ENCODE results near the gene LRRC73. TPM values are rescaled to one million over a fixed set of nuclear protein-coding genes. Genes with fewer than 3 reads are reported as not detected.

Gene LRRC73
- total RNA-seq, 1 experiment from 2014 or later: 0.58 TPM

DNA sequence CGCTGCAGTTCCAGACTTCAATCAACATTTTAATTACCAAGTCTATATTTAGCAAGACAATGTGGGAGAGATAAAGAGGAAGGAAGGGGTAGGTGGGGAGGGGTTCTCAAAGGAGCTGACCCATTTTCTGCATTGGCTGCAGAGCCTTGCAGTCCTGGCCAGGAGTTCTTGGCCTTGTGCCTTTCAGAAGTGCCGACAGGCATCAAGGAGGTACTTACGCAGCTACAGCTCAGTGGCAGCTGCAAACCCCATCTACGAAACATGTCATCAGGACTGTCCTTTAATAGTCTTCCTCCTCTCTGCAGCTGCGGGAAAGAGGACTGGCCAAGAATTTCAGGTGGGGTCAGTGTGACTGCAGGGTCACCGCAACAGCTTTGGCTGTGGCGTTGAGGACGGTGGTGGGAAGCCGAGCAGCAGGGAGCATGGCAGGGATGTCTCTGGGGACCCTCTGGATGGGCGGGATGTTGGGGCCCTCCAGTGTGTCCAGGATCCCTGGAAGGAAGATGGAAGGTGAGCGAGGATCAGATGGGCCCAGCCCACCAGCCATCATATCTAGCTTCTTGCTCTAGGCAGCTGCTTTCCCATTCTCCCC is 1.8 kb upstream of the LRRC73 start:
- TF ChIP-seq, protein P1, sequence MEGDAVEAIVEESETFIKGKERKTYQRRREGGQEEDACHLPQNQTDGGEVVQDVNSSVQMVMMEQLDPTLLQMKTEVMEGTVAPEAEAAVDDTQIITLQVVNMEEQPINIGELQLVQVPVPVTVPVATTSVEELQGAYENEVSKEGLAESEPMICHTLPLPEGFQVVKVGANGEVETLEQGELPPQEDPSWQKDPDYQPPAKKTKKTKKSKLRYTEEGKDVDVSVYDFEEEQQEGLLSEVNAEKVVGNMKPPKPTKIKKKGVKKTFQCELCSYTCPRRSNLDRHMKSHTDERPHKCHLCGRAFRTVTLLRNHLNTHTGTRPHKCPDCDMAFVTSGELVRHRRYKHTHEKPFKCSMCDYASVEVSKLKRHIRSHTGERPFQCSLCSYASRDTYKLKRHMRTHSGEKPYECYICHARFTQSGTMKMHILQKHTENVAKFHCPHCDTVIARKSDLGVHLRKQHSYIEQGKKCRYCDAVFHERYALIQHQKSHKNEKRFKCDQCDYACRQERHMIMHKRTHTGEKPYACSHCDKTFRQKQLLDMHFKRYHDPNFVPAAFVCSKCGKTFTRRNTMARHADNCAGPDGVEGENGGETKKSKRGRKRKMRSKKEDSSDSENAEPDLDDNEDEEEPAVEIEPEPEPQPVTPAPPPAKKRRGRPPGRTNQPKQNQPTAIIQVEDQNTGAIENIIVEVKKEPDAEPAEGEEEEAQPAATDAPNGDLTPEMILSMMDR (conservative IDR thresholded peaks at IDR 0.05; ENCODE audit: low read depth, low read length): no peak
- no peak for TF ChIP-seq EZH2 (IDR thresholded peaks at IDR 0.05; ENCODE audit: borderline replicate concordance, low read depth, low read length, poor library complexity, severe bottlenecking)
- no peak overlapping the region for H3K4me3 ChIP-seq (ENCODE audit: low read depth, low read length, poor library complexity, severe bottlenecking)
- no peaks in the 10 kb centered on the region for H3K9me3 ChIP-seq (ENCODE audit: low read depth, low read length, poor library complexity, severe bottlenecking)
- intact Hi-C loops (cut with micrococcal nuclease; ENCODE audit: unreplicated experiment): no loop called here
- H3K27me3 ChIP-seq (replicated peaks; ENCODE audit: insufficient read depth, low read depth, low read length, poor library complexity): no peaks in the 10 kb centered on the region
- H3K4me1 ChIP-seq (ENCODE audit: insufficient read depth, low read length, poor library complexity, severe bottlenecking): peaks cover 12% of the 10 kb centered on the region
- peaks cover 43% of the 10 kb centered on the region for H3K36me3 ChIP-seq (ENCODE audit: insufficient read depth, low read length, poor library complexity, severe bottlenecking)
- CTCF ChIA-PET: no interaction called here
- BruUV-seq (replicated peaks): no TSS peak
- POLR2A ChIA-PET (ENCODE audit: low non-redundant PET): no interaction called here
- no peak overlapping the region for H3K27ac ChIP-seq (ENCODE audit: low read depth, low read length, poor library complexity, severe bottlenecking)
- no peak for DNase-seq (ENCODE audit: low spot score)

DNA sequence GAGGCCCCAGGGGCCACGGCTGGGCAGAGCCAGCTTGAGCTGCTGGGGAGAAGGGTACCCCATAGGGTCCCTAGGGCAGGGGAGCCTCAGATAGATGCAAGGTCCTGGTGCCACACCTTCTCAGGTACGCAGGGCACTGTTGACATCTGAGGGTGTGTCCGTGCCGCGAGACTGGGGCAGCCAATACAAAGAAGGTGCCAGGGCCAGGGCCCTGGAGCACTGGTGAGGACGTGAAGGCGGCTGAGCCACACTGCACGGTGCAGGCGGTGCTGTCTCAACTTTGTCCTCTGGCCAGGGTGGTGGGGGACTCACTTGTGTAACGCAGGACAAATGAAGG is 649 bp upstream of the LRRC73 start:
- H3K27ac ChIP-seq (ENCODE audit: low read depth, low read length, poor library complexity, severe bottlenecking): peak overlapping the region; percentile 54
- no TSS peak for BruUV-seq (replicated peaks)
- POLR2A ChIA-PET (ENCODE audit: low non-redundant PET): no interaction called here

DNA sequence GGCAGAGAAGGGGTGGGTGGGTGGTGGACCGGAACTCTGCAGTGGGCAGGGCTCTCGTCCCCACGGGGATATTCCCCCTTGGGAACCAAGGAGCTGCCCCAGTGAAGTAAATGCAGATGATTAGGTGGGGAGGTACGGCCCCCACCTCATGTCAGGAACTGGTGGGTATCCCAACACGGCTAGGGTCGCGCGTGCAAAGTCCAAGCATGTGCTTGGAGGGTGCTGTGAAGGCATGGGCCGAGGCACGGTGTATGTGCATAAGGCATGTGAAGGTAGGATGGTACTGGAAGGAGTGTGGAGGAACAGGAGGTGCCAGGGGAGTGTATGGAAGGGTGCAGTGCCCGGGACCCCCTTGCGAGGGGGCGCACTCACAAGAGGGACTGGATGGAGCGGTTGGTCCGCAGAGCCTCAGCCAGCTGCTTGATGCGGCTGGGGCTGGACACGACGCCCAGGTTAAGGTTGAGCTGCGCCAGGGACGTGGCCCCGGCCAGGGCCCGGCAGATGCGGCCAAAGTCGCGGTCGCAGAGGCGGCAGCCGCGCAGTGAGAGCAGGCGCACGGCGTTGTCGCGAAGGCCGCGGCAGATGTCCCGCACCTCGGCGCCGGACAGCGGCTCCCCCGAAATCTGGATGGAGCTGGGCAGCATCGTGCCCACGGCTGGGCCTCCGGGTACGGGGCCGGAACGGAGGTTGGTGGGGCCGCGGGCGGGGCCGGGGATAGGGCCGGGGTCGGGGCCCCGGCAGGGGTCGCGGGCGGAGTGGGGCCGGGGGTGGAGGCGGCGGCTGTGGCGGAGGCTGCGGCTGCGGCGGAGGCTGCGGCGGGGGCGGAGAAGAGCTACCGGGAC is 783 bp downstream of the LRRC73 start:
- no peak for DNase-seq (ENCODE audit: low spot score)
- Histone ChIP-seq H3K9me3 (ENCODE audit: low read depth, low read length, poor library complexity, severe bottlenecking) (no peaks in the 10 kb centered on the region), H3K4me1 (ENCODE audit: insufficient read depth, low read length, poor library complexity, severe bottlenecking) (no peaks in the 10 kb centered on the region), H3K36me3 (ENCODE audit: insufficient read depth, low read length, poor library complexity, severe bottlenecking) (peaks cover 37% of the 10 kb centered on the region), H3K27ac (ENCODE audit: low read depth, low read length, poor library complexity, severe bottlenecking) (no peak overlapping the region), H3K27me3 (replicated peaks; ENCODE audit: insufficient read depth, low read depth, low read length, poor library complexity) (no peaks in the 10 kb centered on the region), H3K4me3 (ENCODE audit: low read depth, low read length, poor library complexity, severe bottlenecking) (peak overlapping the region; percentile 78)
- no TSS peak for BruUV-seq (replicated peaks)
- no peak for TF ChIP-seq EZH2 (IDR thresholded peaks at IDR 0.05; ENCODE audit: borderline replicate concordance, low read depth, low read length, poor library complexity, severe bottlenecking)
- TF ChIP-seq, protein P1 (conservative IDR thresholded peaks at IDR 0.05; ENCODE audit: low read depth, low read length): no peak
- intact Hi-C loops (cut with micrococcal nuclease; ENCODE audit: unreplicated experiment): loop anchor here (10.0 kb wide), 1 partner anchor 245 kb away; no protein-coding TSS in a partner anchor
- ChIA-PET CTCF (interaction anchor here (0.7 to 1.0 kb wide), 3 partner anchors 17 to 54 kb away, joined by 4 to 5 read pairs (median 5); partner anchors contain the start of gene DLK2), POLR2A (ENCODE audit: low non-redundant PET) (no interaction called here)

More for the DNA sequence above, 649 bp upstream of the LRRC73 start:
- TF ChIP-seq EZH2 (IDR thresholded peaks at IDR 0.05; ENCODE audit: borderline replicate concordance, low read depth, low read length, poor library complexity, severe bottlenecking): no peak
- TF ChIP-seq, protein P1 (conservative IDR thresholded peaks at IDR 0.05; ENCODE audit: low read depth, low read length): no peak
- intact Hi-C loops (cut with micrococcal nuclease; ENCODE audit: unreplicated experiment): no loop called here
- peaks cover 6% of the 10 kb centered on the region for H3K4me1 ChIP-seq (ENCODE audit: insufficient read depth, low read length, poor library complexity, severe bottlenecking)
- DNase-seq (ENCODE audit: low spot score): no peak
- H3K9me3 ChIP-seq (ENCODE audit: low read depth, low read length, poor library complexity, severe bottlenecking): no peaks in the 10 kb centered on the region
- H3K27me3 ChIP-seq (replicated peaks; ENCODE audit: insufficient read depth, low read depth, low read length, poor library complexity): no peaks in the 10 kb centered on the region
- H3K36me3 ChIP-seq (ENCODE audit: insufficient read depth, low read length, poor library complexity, severe bottlenecking): peaks cover 43% of the 10 kb centered on the region
- CTCF ChIA-PET: no interaction called here
- peak overlapping the region; percentile 78 for H3K4me3 ChIP-seq (ENCODE audit: low read depth, low read length, poor library complexity, severe bottlenecking)

Data from A673 (cell line).